ENCODE data around the gene PITRM1. TPM values are rescaled to one million over a fixed set of nuclear protein-coding genes. Genes with fewer than 3 reads are reported as not detected.

The PITRM1 gene
- total RNA-seq, 1 donor from 2014 or later: 88.2 TPM

DNA sequence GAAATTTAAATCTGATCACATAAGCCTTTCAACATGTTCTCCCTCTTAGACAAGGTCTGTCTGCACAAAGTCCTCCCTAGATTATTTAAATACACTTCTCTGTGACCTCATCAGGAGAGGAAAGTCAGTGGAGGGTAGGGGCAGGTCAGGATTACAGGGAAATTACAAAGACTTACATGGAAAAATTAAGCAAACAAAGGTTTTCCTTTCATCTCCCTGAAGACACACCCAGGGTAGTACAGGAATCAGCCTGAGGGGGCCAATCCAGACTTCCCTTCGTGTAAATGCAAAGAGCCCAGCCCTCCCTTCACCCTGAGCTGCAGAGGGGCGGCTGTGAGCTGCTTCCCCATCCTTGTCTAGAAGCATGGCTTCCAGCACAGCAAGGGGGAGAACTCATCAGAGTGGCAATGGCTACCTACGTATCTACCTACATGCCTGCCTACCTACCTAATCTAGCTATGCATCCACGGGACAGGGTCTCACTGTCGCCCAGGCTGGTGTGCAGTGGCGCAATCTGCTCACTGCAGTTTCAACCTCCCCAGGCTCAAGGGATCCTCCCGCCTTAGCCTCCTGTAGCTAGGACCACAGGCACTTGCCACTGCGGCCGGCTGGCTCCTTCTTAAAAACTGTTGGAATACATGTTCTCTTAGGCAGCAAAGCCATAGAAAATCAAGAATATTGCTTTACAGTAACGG, 33.2 kb downstream of the PITRM1 start:
- DNase-seq (ENCODE audit: low spot score): no peak

GRCh38 chr10:3137958-3138726, 34.4 kb downstream of the PITRM1 start:
- DNase-seq (ENCODE audit: low spot score): no peak

- peak; percentile 72 for DNase-seq (ENCODE audit: low spot score)
Measured at GRCh38 chr10:3136763-3137611, 35.6 kb downstream of the PITRM1 start.

GRCh38 chr10:3136336-3136735, 36.2 kb downstream of the PITRM1 start:
- no peak for DNase-seq (ENCODE audit: low spot score)

GRCh38 chr10:3135006-3135405, 37.6 kb downstream of the PITRM1 start:
- no peak for DNase-seq (ENCODE audit: low spot score)

- DNase-seq (ENCODE audit: low spot score): no peak
Measured at GRCh38 chr10:3133948-3134347, 38.6 kb downstream of the PITRM1 start.

- DNase-seq (ENCODE audit: low spot score): no peak
Measured at GRCh38 chr10:3132036-3133025, 40.3 kb downstream of the PITRM1 start.

DNA sequence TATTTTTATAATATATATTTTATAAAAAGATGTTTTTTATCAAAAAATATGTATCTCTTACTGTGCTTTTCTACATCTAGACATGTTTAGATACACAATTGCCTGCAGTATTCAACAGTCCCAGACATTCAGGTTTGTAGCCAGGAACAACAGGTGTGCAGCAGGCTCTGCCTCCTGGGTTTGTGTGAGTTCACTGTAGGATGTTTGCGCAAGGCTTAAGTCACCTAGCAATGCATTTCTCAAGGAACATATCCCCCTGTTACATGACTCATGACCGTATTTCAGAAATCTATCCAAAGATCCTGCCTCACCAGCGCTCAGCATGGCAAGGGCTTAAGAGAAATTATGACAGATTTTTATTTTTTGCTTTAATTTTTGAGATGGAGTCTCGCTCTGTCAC, 41.5 kb downstream of the PITRM1 start:
- no peak for DNase-seq (ENCODE audit: low spot score)

GRCh38 chr10:3129581-3130340, 42.8 kb downstream of the PITRM1 start:
- no peak for DNase-seq (ENCODE audit: low spot score)

DNA sequence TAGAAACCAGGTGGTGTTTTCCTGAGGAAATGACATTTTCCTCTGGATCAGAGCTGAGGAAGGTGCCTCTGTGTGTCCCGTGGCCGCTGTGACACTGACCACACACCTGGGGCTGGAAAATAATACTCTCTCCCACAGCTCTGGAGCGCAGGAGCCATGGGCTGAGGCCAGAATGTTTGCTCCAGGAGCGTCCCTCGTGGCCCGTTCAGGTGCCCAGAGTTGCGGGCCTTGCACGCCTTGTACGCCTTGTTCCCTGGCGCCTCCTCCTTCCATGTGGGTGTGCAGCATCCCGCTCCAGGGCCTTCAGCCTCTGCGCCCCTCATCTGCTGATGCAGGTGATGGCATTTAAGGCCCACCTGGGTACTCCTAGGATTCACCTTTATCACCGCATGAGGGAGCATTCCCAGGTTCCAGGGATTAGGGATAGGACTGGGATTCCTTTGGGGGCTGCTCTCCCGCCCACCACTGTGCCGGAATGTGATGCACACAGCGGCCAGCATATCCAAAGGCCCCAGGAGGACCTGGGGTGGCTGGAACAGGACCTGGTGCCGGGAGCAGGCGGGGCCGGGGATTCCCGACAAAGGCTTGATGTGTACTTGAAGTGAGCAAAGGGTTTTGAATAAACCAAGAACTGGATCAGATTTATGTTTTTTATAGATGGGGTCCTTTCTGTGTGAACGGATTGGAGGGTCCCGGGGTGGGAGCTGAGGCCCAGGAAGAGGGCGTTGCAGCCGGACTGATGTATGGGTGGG, 44.0 kb downstream of the PITRM1 start:
- no peak for DNase-seq (ENCODE audit: low spot score)

DNA sequence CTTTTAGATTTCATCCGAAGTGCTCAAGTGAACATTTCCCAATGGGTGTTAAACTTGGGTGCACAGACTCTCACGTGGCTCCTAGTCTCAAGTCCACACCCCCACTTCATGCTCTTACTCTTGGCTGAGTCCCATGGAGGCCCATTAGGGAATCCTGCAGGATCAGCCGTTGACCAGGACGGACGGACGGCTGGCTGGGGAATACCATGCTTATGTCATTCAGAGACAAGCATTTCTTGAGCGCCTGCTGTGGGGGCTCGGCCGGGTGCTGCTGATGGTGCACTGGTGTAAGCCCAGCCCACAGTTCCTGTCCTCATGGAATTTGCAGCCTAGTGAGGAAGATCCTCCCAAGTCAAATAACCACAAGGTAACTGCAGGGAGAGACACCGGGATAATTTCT, 44.7 kb downstream of the PITRM1 start:
- no peak for DNase-seq (ENCODE audit: low spot score)

DNA sequence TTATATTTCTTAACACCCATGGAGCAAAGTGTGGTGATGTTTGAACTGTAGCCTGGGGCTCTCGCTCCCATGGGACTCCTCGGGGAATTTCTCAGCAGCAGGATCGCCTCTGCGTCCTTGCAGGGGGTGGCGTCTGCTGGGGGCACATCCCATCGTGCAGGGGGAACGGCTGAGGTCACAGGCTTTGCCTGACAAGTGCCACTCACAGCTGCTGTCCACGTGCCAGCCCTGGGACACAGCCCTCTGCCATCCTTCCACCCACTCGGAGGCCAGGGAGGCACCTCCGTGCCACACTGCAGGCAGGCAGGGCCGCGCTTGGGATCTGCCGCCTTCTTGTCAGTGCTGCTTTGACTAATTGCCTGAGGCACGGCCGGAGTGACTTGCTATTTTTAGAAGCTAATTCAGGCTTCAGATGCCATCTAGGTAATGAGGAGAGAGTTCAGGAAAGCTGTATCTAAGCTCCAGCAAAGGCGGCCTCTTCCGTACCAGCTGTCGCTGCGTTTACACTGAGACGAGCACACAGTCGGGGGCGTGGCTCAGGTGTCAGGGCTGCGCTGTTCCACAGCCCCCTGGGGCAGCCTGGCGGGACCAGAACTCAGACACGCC, 45.7 kb downstream of the PITRM1 start:
- DNase-seq (ENCODE audit: low spot score): peak; percentile 67

DNA sequence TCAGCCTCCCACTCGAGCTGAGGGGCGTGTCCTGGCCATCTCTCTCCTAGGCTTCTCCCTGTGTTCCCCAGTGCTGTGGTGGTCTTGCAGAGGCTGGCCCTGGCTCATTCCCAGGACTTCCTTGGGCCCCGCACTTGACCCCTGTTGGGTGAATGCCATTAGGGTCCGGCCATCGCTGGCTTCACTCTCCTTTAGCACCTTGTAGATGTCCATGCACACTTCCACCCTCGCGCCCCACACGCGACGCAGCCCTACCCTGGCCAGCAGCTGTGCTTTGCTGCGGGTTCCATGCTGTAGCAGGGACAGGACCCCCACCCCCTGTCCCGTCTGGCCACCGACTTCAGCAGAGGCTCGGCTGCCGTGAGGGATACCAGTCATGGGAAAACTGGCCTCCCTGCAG, 46.3 kb downstream of the PITRM1 start:
- DNase-seq (ENCODE audit: low spot score): no peak

DNA sequence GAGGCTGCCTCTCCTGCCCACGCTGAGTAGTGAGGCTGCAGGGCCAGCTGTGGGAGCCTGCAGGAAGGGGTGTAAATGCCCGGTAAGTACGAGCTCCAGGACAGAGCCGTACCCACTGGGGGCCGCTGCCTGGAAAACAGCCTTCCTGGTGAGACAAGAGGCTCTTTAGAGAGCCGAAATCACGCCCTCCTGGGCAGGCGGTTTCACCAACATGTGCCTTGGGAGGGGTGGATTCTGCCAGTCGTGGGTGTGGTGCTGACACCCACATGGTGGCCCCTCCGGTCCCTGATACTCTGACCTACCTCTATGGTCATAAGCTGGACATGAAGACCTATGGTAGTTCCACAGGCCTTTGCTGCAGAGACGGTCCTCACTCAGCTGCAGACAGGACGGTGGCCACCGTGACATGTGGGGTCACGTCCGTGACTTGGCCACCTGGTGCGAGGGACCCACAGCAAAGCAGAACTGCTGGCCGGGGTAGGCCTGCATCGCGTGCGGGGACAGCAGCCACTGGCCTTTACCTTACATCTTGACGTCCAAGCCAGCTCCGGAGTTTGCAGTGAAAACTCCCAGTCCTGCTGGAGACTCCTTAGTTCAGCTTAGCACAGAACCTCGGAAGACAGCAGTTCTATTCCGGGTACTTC, 46.9 kb downstream of the PITRM1 start:
- DNase-seq (ENCODE audit: low spot score): no peak

- DNase-seq (ENCODE audit: low spot score): no peak
Measured at GRCh38 chr10:3124412-3125175, 48.0 kb downstream of the PITRM1 start.

- no peak for DNase-seq (ENCODE audit: low spot score)
Measured at GRCh38 chr10:3123571-3124411, 48.8 kb downstream of the PITRM1 start.

Data from ureter (tissue), 1 donor.